AML-193 (cell line): ENCODE data around the gene VMO1.

ENCODE experiments used
- DNase-seq, 2 experiments: peaks; one replicate each; lab custom pipeline; 2025; lab: John Stamatoyannopoulos, UW

VMO1 gene

GRCh38 chr17:4800462-4801196 lies 14.5 kb upstream of the VMO1 start:
- DNase-seq = no peak

GRCh38 chr17:4796552-4796920 lies 10.4 kb upstream of the VMO1 start:
- no peak for DNase-seq

- no peak for DNase-seq
Measured at GRCh38 chr17:4795168-4795567, 9.0 kb upstream of the VMO1 start.

- DNase-seq = no peak
Measured at GRCh38 chr17:4790705-4791088, 4.5 kb upstream of the VMO1 start.

GRCh38 chr17:4789951-4790704 lies 4.0 kb upstream of the VMO1 start:
- peak; percentile 36 to 48 for DNase-seq

GRCh38 chr17:4789701-4789950 lies 3.5 kb upstream of the VMO1 start:
- DNase-seq = no peak

GRCh38 chr17:4788807-4789700 lies 2.9 kb upstream of the VMO1 start, which contains the start of gene GLTPD2:
Gene GLTPD2, plus strand, starts transcription at chr17:4788964. Its CDS starts 48 bp downstream, at chr17:4789012.
- DNase-seq = no peak

GRCh38 chr17:4788159-4788806 lies 2.1 kb upstream of the VMO1 start:
- no peak for DNase-seq

- no peak for DNase-seq
Measured at GRCh38 chr17:4786516-4786915, 352 bp upstream of the VMO1 start.

- DNase-seq = no peak
Measured at GRCh38 chr17:4785311-4786105, 656 bp downstream of the VMO1 start.

GRCh38 chr17:4782652-4783051 lies 3.5 kb downstream of the VMO1 start:
- DNase-seq = no peak

- DNase-seq = no peak
Measured at GRCh38 chr17:4780325-4780955, 5.7 kb downstream of the VMO1 start.

GRCh38 chr17:4777969-4778760 lies 8.0 kb downstream of the VMO1 start:
- DNase-seq = no peak

- DNase-seq = no peak
Measured at GRCh38 chr17:4772235-4772613, 13.9 kb downstream of the VMO1 start.

- DNase-seq = no peak
Measured at GRCh38 chr17:4771519-4772234, 14.5 kb downstream of the VMO1 start, which contains the start of gene TM4SF5. Gene TM4SF5, plus strand, starts transcription at chr17:4771886. Its CDS starts 37 bp downstream, at chr17:4771923.

GRCh38 chr17:4769628-4770027 lies 16.5 kb downstream of the VMO1 start:
- DNase-seq = no peak

GRCh38 chr17:4768298-4768697 lies 17.9 kb downstream of the VMO1 start:
- no peak for DNase-seq

- no peak for DNase-seq
Measured at GRCh38 chr17:4766723-4767122, 19.4 kb downstream of the VMO1 start.

GRCh38 chr17:4766201-4766600 lies 20.0 kb downstream of the VMO1 start:
- DNase-seq = peak; percentile 37 to 45
